ENCODE results near the gene PDE3B. TPM values are rescaled to one million over a fixed set of nuclear protein-coding genes. Genes with fewer than 3 reads are reported as not detected.
"Not testable (repeated sequence)": the region's sequence is repeated elsewhere in the genome, so short reads cannot be mapped to it uniquely, and the experiment has no call there.

The PDE3B gene
- total RNA-seq, 1 donor from 2014 or later, result 0.26 TPM

GRCh38 chr11:14705067-14705466, 61.5 kb downstream of the PDE3B start:
- H3K27me3 ChIP-seq (ENCODE audit: control insufficient read depth, insufficient read depth, low read length), result no peaks in the 10 kb centered on the region

GRCh38 chr11:14713496-14714244, 70.1 kb downstream of the PDE3B start:
- Histone ChIP-seq H3K27me3 (ENCODE audit: control insufficient read depth, insufficient read depth, low read length) (no peaks in the 10 kb centered on the region), H3K36me3 (ENCODE audit: control insufficient read depth, insufficient read depth, low read length) (no peaks in the 10 kb centered on the region), H3K4me3 (ENCODE audit: low read depth, low read length) (no peak overlapping the region)
- no peak for TF ChIP-seq CTCF (IDR thresholded peaks at IDR 0.05; ENCODE audit: insufficient read depth, low read length, severe bottlenecking)
- FAIRE-seq (no peak), DNase-seq (ENCODE audit: low read depth) (no peak)

More at GRCh38 chr11:14705067-14705466, 61.5 kb downstream of the PDE3B start:
- TF ChIP-seq CTCF (IDR thresholded peaks at IDR 0.05; ENCODE audit: insufficient read depth, low read length, severe bottlenecking), result no peak
- no peak for DNase-seq (ENCODE audit: low read depth)
- H3K4me3 ChIP-seq (ENCODE audit: low read depth, low read length), result no peak overlapping the region
- no peak for FAIRE-seq
- no peaks in the 10 kb centered on the region for H3K36me3 ChIP-seq (ENCODE audit: control insufficient read depth, insufficient read depth, low read length)

GRCh38 chr11:14715669-14716068, 72.1 kb downstream of the PDE3B start:
- peak; percentile 1 for DNase-seq (ENCODE audit: low read depth)
- not testable (repeated sequence) for H3K27me3 ChIP-seq (ENCODE audit: control insufficient read depth, insufficient read depth, low read length); H3K4me3 ChIP-seq (ENCODE audit: low read depth, low read length); FAIRE-seq; H3K36me3 ChIP-seq (ENCODE audit: control insufficient read depth, insufficient read depth, low read length)

GRCh38 chr11:14722496-14722895, 78.9 kb downstream of the PDE3B start:
- Histone ChIP-seq H3K4me3 (ENCODE audit: low read depth, low read length) (no peak overlapping the region), H3K27me3 (ENCODE audit: control insufficient read depth, insufficient read depth, low read length) (no peaks in the 10 kb centered on the region), H3K36me3 (ENCODE audit: control insufficient read depth, insufficient read depth, low read length) (no peaks in the 10 kb centered on the region)
- TF ChIP-seq CTCF (IDR thresholded peaks at IDR 0.05; ENCODE audit: insufficient read depth, low read length, severe bottlenecking), result no peak
- DNase-seq (ENCODE audit: low read depth) (no peak), FAIRE-seq (no peak)

- Histone ChIP-seq H3K27me3 (ENCODE audit: control insufficient read depth, insufficient read depth, low read length) (no peaks in the 10 kb centered on the region), H3K36me3 (ENCODE audit: control insufficient read depth, insufficient read depth, low read length) (no peaks in the 10 kb centered on the region), H3K4me3 (ENCODE audit: low read depth, low read length) (no peak overlapping the region)
- no peak for TF ChIP-seq CTCF (IDR thresholded peaks at IDR 0.05; ENCODE audit: insufficient read depth, low read length, severe bottlenecking)
- DNase-seq (ENCODE audit: low read depth) (no peak), FAIRE-seq (no peak)
Measured at GRCh38 chr11:14725150-14725549, 81.5 kb downstream of the PDE3B start.

GRCh38 chr11:14727215-14727614, 83.6 kb downstream of the PDE3B start:
- TF ChIP-seq CTCF (IDR thresholded peaks at IDR 0.05; ENCODE audit: insufficient read depth, low read length, severe bottlenecking), result no peak
- no peak overlapping the region for H3K4me3 ChIP-seq (ENCODE audit: low read depth, low read length)
- no peaks in the 10 kb centered on the region for H3K27me3 ChIP-seq (ENCODE audit: control insufficient read depth, insufficient read depth, low read length)
- no peak for DNase-seq (ENCODE audit: low read depth)
- H3K36me3 ChIP-seq (ENCODE audit: control insufficient read depth, insufficient read depth, low read length), result no peaks in the 10 kb centered on the region
- no peak for FAIRE-seq
